Measurements from ENCODE around the gene STAG2. TPM values are rescaled to one million over a fixed set of nuclear protein-coding genes. Genes with fewer than 3 reads are reported as not detected.
A peak's percentile ranks its signal among the peaks of the same experiment; 100 is the strongest.

STAG2 gene
- polyA plus RNA-seq, 3 donors: 20.6 to 56.2 (median 40.9) TPM

GRCh38 chrX:123993904-123994635 lies 32.6 kb downstream of the STAG2 start:
- H3K27me3 Mint-ChIP-seq (ENCODE audit: low read depth in 3 of 3): no peaks in the 10 kb centered on the region
- TF ChIP-seq CTCF (IDR thresholded peaks at IDR 0.05): no peak
- H2AFZ ChIP-seq (ENCODE audit: insufficient read depth, low read depth, low read length, poor library complexity, severe bottlenecking): no peak overlapping the region
- peak overlapping the region; percentile 84 to 91 (median 88) for H3K27ac Mint-ChIP-seq
- peaks cover 98% of the 10 kb centered on the region for H3K79me2 ChIP-seq (ENCODE audit: insufficient read depth, low read length)
- no peaks in the 10 kb centered on the region for H3K9me3 ChIP-seq (replicated peaks in 1 of 2; ENCODE audit: control insufficient read depth in 1 of 2, insufficient read depth in 1 of 2, low read length in 2 of 2)
- H3K9ac ChIP-seq (ENCODE audit: insufficient read depth, low read length, poor library complexity, severe bottlenecking): no peak overlapping the region
- no peak overlapping the region for H3K4me3 ChIP-seq (replicated peaks in 1 of 3; ENCODE audit: low read depth in 2 of 3, low read length in 3 of 3)
- peaks cover 23 to 30% of the 10 kb centered on the region in 2 donors for H3K4me1 ChIP-seq (ENCODE audit: control insufficient read depth in 1 of 2, insufficient read depth in 2 of 2, low read length in 2 of 2)
- no peaks in the 10 kb centered on the region for H3K27me3 ChIP-seq (ENCODE audit: control insufficient read depth in 2 of 2, insufficient read depth in 2 of 2, low read length in 2 of 2)
- peaks cover 2 to 5% of the 10 kb centered on the region in 2 donors for H3K36me3 Mint-ChIP-seq
- H3K36me3 ChIP-seq (replicated peaks in 1 of 2; ENCODE audit: control insufficient read depth in 1 of 2, insufficient read depth in 2 of 2, low read length in 2 of 2): no peaks in the 10 kb centered on the region
- peak overlapping the region in 1 of 2 donors; percentile 42 for H3K4me3 Mint-ChIP-seq
- peak overlapping the region; percentile 27 to 75 for H3K27ac ChIP-seq (ENCODE audit: low read depth in 1 of 2, low read length in 2 of 2)
- H3K4me1 Mint-ChIP-seq: peaks cover 31% of the 10 kb centered on the region
- H4K20me1 ChIP-seq (ENCODE audit: insufficient read depth, low read length): peaks cover 59% of the 10 kb centered on the region
- peaks cover 0 to 2% (median 0%) of the 10 kb centered on the region in 7 donors for H3K9me3 Mint-ChIP-seq
- WGBS (ENCODE audit: insufficient coverage): 0% methylated on average over 1 of the region's 3 CpGs
- intact Hi-C loops (cut with micrococcal nuclease): no loop called here
- peak overlapping the region; percentile 46 for H3K4me2 ChIP-seq (replicated peaks; ENCODE audit: extremely low read depth, low read length, poor library complexity, severe bottlenecking)
- peak in 1 of 3 donors; percentile 11 for DNase-seq

GRCh38 chrX:123994730-123995129 lies 33.2 kb downstream of the STAG2 start:
- H4K20me1 ChIP-seq (ENCODE audit: insufficient read depth, low read length): peaks cover 61% of the 10 kb centered on the region
- peak overlapping the region in 1 of 3 experiments; percentile 46 for H3K4me3 ChIP-seq (replicated peaks in 1 of 3; ENCODE audit: low read depth in 2 of 3, low read length in 3 of 3)
- H3K27ac Mint-ChIP-seq: peak overlapping the region; percentile 84 to 95 (median 88)
- intact Hi-C loops (cut with micrococcal nuclease): no loop called here
- H3K4me1 Mint-ChIP-seq: peaks cover 35% of the 10 kb centered on the region
- peak overlapping the region; percentile 13 to 75 for H3K27ac ChIP-seq (ENCODE audit: low read depth in 1 of 2, low read length in 2 of 2)
- no peak overlapping the region for H3K9ac ChIP-seq (ENCODE audit: insufficient read depth, low read length, poor library complexity, severe bottlenecking)
- peak overlapping the region; percentile 46 for H3K4me2 ChIP-seq (replicated peaks; ENCODE audit: extremely low read depth, low read length, poor library complexity, severe bottlenecking)
- H3K27me3 Mint-ChIP-seq (ENCODE audit: low read depth in 3 of 3): no peaks in the 10 kb centered on the region
- peaks cover 23 to 30% of the 10 kb centered on the region in 2 donors for H3K4me1 ChIP-seq (ENCODE audit: control insufficient read depth in 1 of 2, insufficient read depth in 2 of 2, low read length in 2 of 2)
- peaks cover 0 to 2% (median 0%) of the 10 kb centered on the region in 7 donors for H3K9me3 Mint-ChIP-seq
- H2AFZ ChIP-seq (ENCODE audit: insufficient read depth, low read depth, low read length, poor library complexity, severe bottlenecking): no peak overlapping the region
- peaks cover 98% of the 10 kb centered on the region for H3K79me2 ChIP-seq (ENCODE audit: insufficient read depth, low read length)
- peak; percentile 22 to 52 (median 27) for DNase-seq
- H3K4me3 Mint-ChIP-seq: peak overlapping the region; percentile 7 to 61
- H3K9me3 ChIP-seq (replicated peaks in 1 of 2; ENCODE audit: control insufficient read depth in 1 of 2, insufficient read depth in 1 of 2, low read length in 2 of 2): no peaks in the 10 kb centered on the region
- no peaks in the 10 kb centered on the region for H3K27me3 ChIP-seq (ENCODE audit: control insufficient read depth in 2 of 2, insufficient read depth in 2 of 2, low read length in 2 of 2)
- H3K36me3 Mint-ChIP-seq: peaks cover 2 to 5% of the 10 kb centered on the region in 2 donors
- no CpG with 5 or more reads among the region's 7 CpGs for WGBS (ENCODE audit: insufficient coverage)
- no peaks in the 10 kb centered on the region for H3K36me3 ChIP-seq (replicated peaks in 1 of 2; ENCODE audit: control insufficient read depth in 1 of 2, insufficient read depth in 2 of 2, low read length in 2 of 2)
- no peak for TF ChIP-seq CTCF (IDR thresholded peaks at IDR 0.05)
